Measurements from ENCODE around the gene TBC1D14. TPM values are rescaled to one million over a fixed set of nuclear protein-coding genes. Genes with fewer than 3 reads are reported as not detected.

Gene TBC1D14
- total RNA-seq, 1 experiment from 2014 or later: 36.3 TPM

DNA sequence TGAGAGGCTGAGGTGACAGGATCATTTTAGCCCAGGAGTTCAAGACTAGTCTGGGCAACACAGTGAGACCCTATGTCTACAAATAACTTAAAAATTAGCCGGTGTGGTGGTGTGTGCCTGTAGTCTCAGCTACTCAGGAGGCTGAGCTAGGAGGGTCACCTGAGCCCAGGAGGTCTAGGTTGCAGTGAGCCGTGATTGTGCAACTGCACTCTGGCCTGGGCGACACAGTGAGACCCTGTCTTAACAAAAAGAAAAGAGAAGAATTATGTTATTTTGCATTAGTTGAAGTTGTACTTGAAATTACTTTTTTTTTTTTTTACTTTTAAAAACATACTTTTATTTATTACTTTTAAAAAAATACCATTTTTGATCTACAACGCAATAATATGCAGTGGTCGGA lies 111.7 kb downstream of the TBC1D14 start:
- intact Hi-C loops (cut with micrococcal nuclease; ENCODE audit: unreplicated experiment) (no loop called here), in situ Hi-C loops (cut with HindIII; ENCODE audit: low pct_unique_long_range_greater_than_20kb, low sequenced_read_pairs) (no loop called here)
- Histone ChIP-seq H3K36me3 (ENCODE audit: control insufficient read depth, insufficient read depth, low read length) (no peaks in the 10 kb centered on the region), H3K9me3 (ENCODE audit: control insufficient read depth, insufficient read depth, low read depth, low read length) (no peaks in the 10 kb centered on the region), H3K4me3 (ENCODE audit: low read depth in 2 of 2, low read length in 2 of 2) (no peak overlapping the region), H3K4me1 (ENCODE audit: control insufficient read depth, insufficient read depth, low read length) (peaks cover 38% of the 10 kb centered on the region), H3K27ac (ENCODE audit: low read length) (peak overlapping the region; percentile 81), H3K27me3 (ENCODE audit: control insufficient read depth, insufficient read depth, low read length) (no peaks in the 10 kb centered on the region)
- TF ChIP-seq, protein P1, sequence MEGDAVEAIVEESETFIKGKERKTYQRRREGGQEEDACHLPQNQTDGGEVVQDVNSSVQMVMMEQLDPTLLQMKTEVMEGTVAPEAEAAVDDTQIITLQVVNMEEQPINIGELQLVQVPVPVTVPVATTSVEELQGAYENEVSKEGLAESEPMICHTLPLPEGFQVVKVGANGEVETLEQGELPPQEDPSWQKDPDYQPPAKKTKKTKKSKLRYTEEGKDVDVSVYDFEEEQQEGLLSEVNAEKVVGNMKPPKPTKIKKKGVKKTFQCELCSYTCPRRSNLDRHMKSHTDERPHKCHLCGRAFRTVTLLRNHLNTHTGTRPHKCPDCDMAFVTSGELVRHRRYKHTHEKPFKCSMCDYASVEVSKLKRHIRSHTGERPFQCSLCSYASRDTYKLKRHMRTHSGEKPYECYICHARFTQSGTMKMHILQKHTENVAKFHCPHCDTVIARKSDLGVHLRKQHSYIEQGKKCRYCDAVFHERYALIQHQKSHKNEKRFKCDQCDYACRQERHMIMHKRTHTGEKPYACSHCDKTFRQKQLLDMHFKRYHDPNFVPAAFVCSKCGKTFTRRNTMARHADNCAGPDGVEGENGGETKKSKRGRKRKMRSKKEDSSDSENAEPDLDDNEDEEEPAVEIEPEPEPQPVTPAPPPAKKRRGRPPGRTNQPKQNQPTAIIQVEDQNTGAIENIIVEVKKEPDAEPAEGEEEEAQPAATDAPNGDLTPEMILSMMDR (IDR thresholded peaks at IDR 0.05): no peak
- TF ChIP-seq REST (IDR thresholded peaks at IDR 0.05; ENCODE audit: insufficient read depth in 1 of 2, low read depth in 2 of 2, low read length in 1 of 2) (no peak), POLR2AphosphoS5 (IDR thresholded peaks at IDR 0.05; ENCODE audit: low read depth, low read length) (no peak), SIN3A (IDR thresholded peaks at IDR 0.05; ENCODE audit: borderline replicate concordance, insufficient read depth, low read depth, low read length) (no peak), TCF7L2 (IDR thresholded peaks at IDR 0.05; ENCODE audit: low read depth, low read length) (no peak)
- ChIA-PET POLR2A (no interaction called here), CTCF (no interaction called here)
- BruUV-seq (replicated peaks): no TSS peak
- DNase-seq (ENCODE audit: low read depth, low spot score) (no peak), ATAC-seq (no peak)

DNA sequence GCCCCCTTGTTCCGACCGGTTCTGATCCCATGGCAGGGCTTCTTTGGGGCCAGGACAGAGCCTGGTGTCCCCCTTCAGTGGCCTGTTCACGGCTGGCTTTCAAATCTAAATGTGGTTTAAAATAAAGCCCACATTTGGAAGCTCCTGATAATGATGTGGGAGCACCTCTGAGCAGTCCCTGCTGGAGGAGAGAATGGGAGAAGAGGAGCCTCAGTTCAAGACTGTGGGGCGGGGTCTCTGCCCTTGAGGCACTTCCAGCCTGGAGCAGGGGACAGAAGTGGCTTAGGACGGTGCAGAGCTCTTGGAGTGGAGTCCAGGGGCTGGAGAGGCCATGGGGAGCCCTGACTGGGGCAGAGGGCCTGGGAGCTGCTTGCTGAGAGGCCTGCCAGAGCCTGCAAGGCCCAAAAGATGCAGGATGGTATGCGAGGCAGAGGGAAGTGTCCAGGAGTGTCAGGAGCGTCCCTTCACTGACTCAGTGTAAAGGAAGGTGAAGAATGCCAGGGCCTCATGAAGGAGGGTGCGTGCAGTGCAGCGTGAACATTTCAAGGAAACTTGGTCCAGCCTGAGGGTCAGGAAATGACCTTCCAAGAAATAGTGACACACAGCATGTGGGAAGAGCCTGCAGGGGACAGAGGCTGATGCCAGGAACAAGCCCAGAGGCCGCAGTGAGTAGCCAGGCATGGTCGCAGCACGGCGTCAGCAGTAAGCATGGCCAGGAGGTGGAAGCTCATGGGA lies 112.5 kb downstream of the TBC1D14 start:
- H3K27me3 ChIP-seq (ENCODE audit: control insufficient read depth, insufficient read depth, low read length): no peaks in the 10 kb centered on the region
- intact Hi-C loops (cut with micrococcal nuclease; ENCODE audit: unreplicated experiment): no loop called here
- H3K9me3 ChIP-seq (ENCODE audit: control insufficient read depth, insufficient read depth, low read depth, low read length): no peaks in the 10 kb centered on the region
- CTCF ChIA-PET: no interaction called here
- DNase-seq (ENCODE audit: low read depth, low spot score) (peak; percentile 78), ATAC-seq (peak; percentile 94)
- TF ChIP-seq TCF7L2 (IDR thresholded peaks at IDR 0.05; ENCODE audit: low read depth, low read length) (0 out of 2 replicates have a peak, but pooled peaks have one; percentile 27), SIN3A (IDR thresholded peaks at IDR 0.05; ENCODE audit: borderline replicate concordance, insufficient read depth, low read depth, low read length) (no peak), POLR2AphosphoS5 (IDR thresholded peaks at IDR 0.05; ENCODE audit: low read depth, low read length) (peak; percentile 56; the same call in 1 of the 2 replicates)
- in situ Hi-C loops (cut with HindIII; ENCODE audit: low pct_unique_long_range_greater_than_20kb, low sequenced_read_pairs): no loop called here
- no peaks in the 10 kb centered on the region for H3K36me3 ChIP-seq (ENCODE audit: control insufficient read depth, insufficient read depth, low read length)
- BruUV-seq (replicated peaks): no TSS peak
- no peak overlapping the region for H3K4me3 ChIP-seq (ENCODE audit: low read depth in 2 of 2, low read length in 2 of 2)
- POLR2A ChIA-PET: no interaction called here
- H3K27ac ChIP-seq (ENCODE audit: low read length): peak overlapping the region; percentile 81
- H3K4me1 ChIP-seq (ENCODE audit: control insufficient read depth, insufficient read depth, low read length): peaks cover 38% of the 10 kb centered on the region

- in situ Hi-C loops (cut with HindIII; ENCODE audit: low pct_unique_long_range_greater_than_20kb, low sequenced_read_pairs) (no loop called here), intact Hi-C loops (cut with micrococcal nuclease; ENCODE audit: unreplicated experiment) (no loop called here)
- Histone ChIP-seq H3K4me1 (ENCODE audit: control insufficient read depth, insufficient read depth, low read length) (peaks cover 38% of the 10 kb centered on the region), H3K36me3 (ENCODE audit: control insufficient read depth, insufficient read depth, low read length) (no peaks in the 10 kb centered on the region), H3K27me3 (ENCODE audit: control insufficient read depth, insufficient read depth, low read length) (no peaks in the 10 kb centered on the region), H3K9me3 (ENCODE audit: control insufficient read depth, insufficient read depth, low read depth, low read length) (no peaks in the 10 kb centered on the region), H3K4me3 (ENCODE audit: low read depth in 2 of 2, low read length in 2 of 2) (no peak overlapping the region), H3K27ac (ENCODE audit: low read length) (peak overlapping the region; percentile 81)
- POLR2A ChIA-PET: no interaction called here
- no peak for DNase-seq (ENCODE audit: low read depth, low spot score)
- ATAC-seq: no peak
- CTCF ChIA-PET: no interaction called here
- BruUV-seq (replicated peaks): no TSS peak
- no peak for TF ChIP-seq POLR2AphosphoS5 (IDR thresholded peaks at IDR 0.05; ENCODE audit: low read depth, low read length)
- no peak for TF ChIP-seq TCF7L2 (IDR thresholded peaks at IDR 0.05; ENCODE audit: low read depth, low read length)
- TF ChIP-seq, protein P1 (IDR thresholded peaks at IDR 0.05): no peak
- no peak for TF ChIP-seq SIN3A (IDR thresholded peaks at IDR 0.05; ENCODE audit: borderline replicate concordance, insufficient read depth, low read depth, low read length)
- TF ChIP-seq REST (IDR thresholded peaks at IDR 0.05; ENCODE audit: insufficient read depth in 1 of 2, low read depth in 2 of 2, low read length in 1 of 2): no peak
These were observed 113.9 kb downstream of the TBC1D14 start for GRCh38 chr4:7023486-7023885.
